DND-41 (cell line): Measurements from ENCODE around the gene HECTD4.

ENCODE experiments used
- EZH2 ChIP-seq: IDR thresholded peaks from 3 replicates; pipeline ENCODE4 v1.6.1; 2012; ENCODE audit warnings: borderline replicate concordance, low read depth, mild to moderate bottlenecking, moderate library complexity, low read length, inconsistent platforms; ENCODE audit not compliant: severe bottlenecking
- TF ChIP-seq, protein P1 (sequence below): IDR thresholded peaks from 2 replicates; pipeline ENCODE4 v1.5.1; 2012; ENCODE audit warnings: borderline replicate concordance, low read length, moderate library complexity, mild to moderate bottlenecking; ENCODE audit not compliant: poor library complexity, severe bottlenecking; ENCODE audit errors: extremely low read depth

GRCh38 chr12:112170376-112170775 is 211.9 kb downstream of the HECTD4 start:
- TF ChIP-seq, protein P1, sequence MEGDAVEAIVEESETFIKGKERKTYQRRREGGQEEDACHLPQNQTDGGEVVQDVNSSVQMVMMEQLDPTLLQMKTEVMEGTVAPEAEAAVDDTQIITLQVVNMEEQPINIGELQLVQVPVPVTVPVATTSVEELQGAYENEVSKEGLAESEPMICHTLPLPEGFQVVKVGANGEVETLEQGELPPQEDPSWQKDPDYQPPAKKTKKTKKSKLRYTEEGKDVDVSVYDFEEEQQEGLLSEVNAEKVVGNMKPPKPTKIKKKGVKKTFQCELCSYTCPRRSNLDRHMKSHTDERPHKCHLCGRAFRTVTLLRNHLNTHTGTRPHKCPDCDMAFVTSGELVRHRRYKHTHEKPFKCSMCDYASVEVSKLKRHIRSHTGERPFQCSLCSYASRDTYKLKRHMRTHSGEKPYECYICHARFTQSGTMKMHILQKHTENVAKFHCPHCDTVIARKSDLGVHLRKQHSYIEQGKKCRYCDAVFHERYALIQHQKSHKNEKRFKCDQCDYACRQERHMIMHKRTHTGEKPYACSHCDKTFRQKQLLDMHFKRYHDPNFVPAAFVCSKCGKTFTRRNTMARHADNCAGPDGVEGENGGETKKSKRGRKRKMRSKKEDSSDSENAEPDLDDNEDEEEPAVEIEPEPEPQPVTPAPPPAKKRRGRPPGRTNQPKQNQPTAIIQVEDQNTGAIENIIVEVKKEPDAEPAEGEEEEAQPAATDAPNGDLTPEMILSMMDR = peak; percentile 62
- TF ChIP-seq EZH2 = no peak
